Measurements from ENCODE around the gene POLR2L.

Gene POLR2L

DNA sequence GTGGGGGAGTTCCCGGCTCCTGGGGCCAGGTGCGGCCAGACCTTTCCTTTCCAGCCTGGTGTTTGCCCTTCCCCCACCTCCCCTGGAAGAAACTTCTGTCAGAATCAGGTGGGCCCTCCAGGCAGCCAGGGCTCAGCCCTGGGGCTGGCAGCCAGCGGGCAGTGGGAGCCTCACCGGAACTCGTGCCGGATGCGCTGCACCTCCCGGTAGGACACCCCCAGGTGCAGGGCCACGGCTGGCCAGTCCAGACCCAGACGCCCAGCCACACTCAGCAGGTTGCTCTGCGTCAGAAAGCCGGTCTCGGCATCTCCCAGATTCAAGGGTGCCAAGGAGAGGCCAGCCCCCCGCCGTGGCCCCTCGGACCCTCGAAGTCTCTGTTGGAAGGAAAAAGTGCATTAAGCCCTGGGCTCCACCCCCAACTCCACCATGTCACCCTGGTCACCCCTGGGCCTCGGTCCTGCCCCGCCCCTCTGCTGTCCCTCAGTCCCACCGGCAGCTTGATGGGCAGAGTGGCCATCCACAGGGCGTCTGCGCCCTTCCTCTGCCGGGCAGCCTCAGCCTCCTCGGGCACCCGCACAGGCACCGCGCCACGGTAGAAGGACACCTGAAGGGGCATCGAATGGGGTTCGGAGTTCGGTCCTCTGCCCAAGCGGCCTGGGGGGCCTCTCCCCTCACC, 42.5 kb downstream of the POLR2L start:
- H3K79me1 ChIP-seq (ENCODE audit: low read depth, low read length), result peaks cover 28% of the 10 kb centered on the region
- no peak overlapping the region for H3K4me3 ChIP-seq (ENCODE audit: low read length in 2 of 2)
- H3K18ac ChIP-seq (ENCODE audit: low read length), result no peak overlapping the region
- no CpG with 5 or more reads among the region's 32 CpGs for WGBS, 2 donors (ENCODE audit: extremely low coverage in 2 of 2, insufficient read length in 2 of 2, insufficient replicate concordance in 1 of 2)
- H3K4me1 ChIP-seq (ENCODE audit: control insufficient read depth in 2 of 2, insufficient read depth in 1 of 2, low read depth in 1 of 2, low read length in 2 of 2), result peaks cover 21 to 28% of the 10 kb centered on the region in 2 donors
- no peak for DNase-seq (ENCODE audit: low spot score)
- H3K23ac ChIP-seq (ENCODE audit: low read depth, low read length, poor library complexity), result no peak overlapping the region
- no peak overlapping the region for H2BK120ac ChIP-seq (ENCODE audit: low read depth, low read length)
- H3K36me3 ChIP-seq (replicated peaks in 1 of 2; ENCODE audit: control insufficient read depth in 2 of 2, insufficient read depth in 2 of 2, low read length in 2 of 2), result peaks cover 24 to 51% of the 10 kb centered on the region in 2 donors
- no peak overlapping the region for H2BK15ac ChIP-seq (ENCODE audit: low read length)
- no peaks in the 10 kb centered on the region for H3K27me3 ChIP-seq (ENCODE audit: control insufficient read depth in 3 of 3, insufficient read depth in 3 of 3, low read depth in 1 of 3, low read length in 3 of 3)
- no peak overlapping the region for H3K4me2 ChIP-seq (ENCODE audit: insufficient read depth, low read length, poor library complexity, severe bottlenecking)
- no peak overlapping the region for H2AFZ ChIP-seq (ENCODE audit: low read length)
- H3K27ac ChIP-seq (replicated peaks; ENCODE audit: low read length), result no peak overlapping the region
- no peak overlapping the region for H2AK5ac ChIP-seq (ENCODE audit: low read depth, low read length)
- no peaks in the 10 kb centered on the region for H3K9me3 ChIP-seq (replicated peaks in 1 of 2; ENCODE audit: control insufficient read depth in 2 of 2, insufficient read depth in 1 of 2, low read depth in 1 of 2, low read length in 2 of 2)
- H2BK12ac ChIP-seq (ENCODE audit: low read length), result no peak overlapping the region
- H4K91ac ChIP-seq (ENCODE audit: low read depth, low read length, poor library complexity), result no peak overlapping the region
- no peak overlapping the region for H3K14ac ChIP-seq (ENCODE audit: low read length)
- peak overlapping the region; percentile 65 for H4K8ac ChIP-seq (ENCODE audit: low read depth, low read length)
- no peak overlapping the region for H3K4ac ChIP-seq (ENCODE audit: low read length)
- H2BK5ac ChIP-seq (ENCODE audit: low read length), result peak overlapping the region; percentile 82
- H3K9ac ChIP-seq (ENCODE audit: low read depth, low read length, poor library complexity), result no peak overlapping the region

DNA sequence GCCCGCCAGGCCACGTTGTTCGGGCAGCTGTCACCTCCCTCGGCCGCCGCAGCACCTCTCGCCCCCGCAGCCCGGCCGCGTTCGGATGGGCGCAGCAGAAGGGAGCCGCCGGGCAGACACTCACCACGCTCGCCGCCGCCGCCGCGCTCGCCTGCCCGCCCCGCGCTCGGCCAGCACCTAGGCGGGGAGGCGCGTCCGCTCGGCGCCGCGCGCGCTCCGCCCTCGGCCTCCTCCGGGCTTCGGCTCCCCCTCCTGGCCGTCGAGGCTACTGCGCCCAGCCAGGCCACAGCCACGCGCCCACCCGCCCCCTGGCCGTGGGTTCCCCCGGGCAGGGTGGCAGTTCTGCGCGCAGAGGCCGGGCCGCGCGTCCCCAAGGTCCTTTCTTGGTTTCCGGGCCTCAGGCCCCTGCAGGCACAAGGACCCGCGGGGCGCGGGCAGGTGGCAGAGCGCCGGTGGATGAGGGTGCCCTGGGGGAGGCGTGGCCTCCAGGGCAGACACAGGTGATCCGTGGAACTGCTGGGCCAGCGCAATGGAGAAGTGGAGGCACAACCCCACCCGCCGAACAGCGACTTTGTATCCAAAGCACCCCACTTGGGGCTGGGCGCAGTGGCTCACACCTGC, 44.1 kb downstream of the POLR2L start, which contains the start of gene SLC25A22:
Gene SLC25A22 (minus strand): TSS at position 189 of the 621 bp plus-strand sequence. CDS start 3,275 bp downstream, outside the sequence.
- peak within 1 kb of the TSS; percentile 81 for H2BK120ac ChIP-seq (ENCODE audit: low read depth, low read length)
- peaks cover 28% of the 10 kb centered on the region for H3K79me1 ChIP-seq (ENCODE audit: low read depth, low read length)
- no peak within 1 kb of the TSS for H4K91ac ChIP-seq (ENCODE audit: low read depth, low read length, poor library complexity)
- peak within 1 kb of the TSS; percentile 100 for H3K18ac ChIP-seq (ENCODE audit: low read length)
- peaks cover 37 to 61% of the 10 kb centered on the region in 2 donors for H3K36me3 ChIP-seq (replicated peaks in 1 of 2; ENCODE audit: control insufficient read depth in 2 of 2, insufficient read depth in 2 of 2, low read length in 2 of 2)
- peak within 1 kb of the TSS; percentile 99 for H2BK5ac ChIP-seq (ENCODE audit: low read length)
- no peaks in the 10 kb centered on the region for H3K9me3 ChIP-seq (replicated peaks in 1 of 2; ENCODE audit: control insufficient read depth in 2 of 2, insufficient read depth in 1 of 2, low read depth in 1 of 2, low read length in 2 of 2)
- peak within 1 kb of the TSS; percentile 88 for H2AFZ ChIP-seq (ENCODE audit: low read length)
- WGBS, 2 donors (ENCODE audit: extremely low coverage in 2 of 2, insufficient read length in 2 of 2, insufficient replicate concordance in 1 of 2), result no CpG with 5 or more reads among the region's 69 CpGs
- no peaks in the 10 kb centered on the region for H3K27me3 ChIP-seq (ENCODE audit: control insufficient read depth in 3 of 3, insufficient read depth in 3 of 3, low read depth in 1 of 3, low read length in 3 of 3)
- H3K4me2 ChIP-seq (ENCODE audit: insufficient read depth, low read length, poor library complexity, severe bottlenecking), result peak within 1 kb of the TSS; percentile 92
- H3K9ac ChIP-seq (ENCODE audit: low read depth, low read length, poor library complexity), result peak within 1 kb of the TSS; percentile 97
- DNase-seq (ENCODE audit: low spot score), result peak; percentile 83
- H3K23ac ChIP-seq (ENCODE audit: low read depth, low read length, poor library complexity), result peak within 1 kb of the TSS; percentile 99
- peaks cover 10 to 15% of the 10 kb centered on the region in 2 donors for H3K4me1 ChIP-seq (ENCODE audit: control insufficient read depth in 2 of 2, insufficient read depth in 1 of 2, low read depth in 1 of 2, low read length in 2 of 2)
- H3K4ac ChIP-seq (ENCODE audit: low read length), result peak within 1 kb of the TSS; percentile 84
- H3K14ac ChIP-seq (ENCODE audit: low read length), result peak within 1 kb of the TSS; percentile 100
- H2BK12ac ChIP-seq (ENCODE audit: low read length), result no peak within 1 kb of the TSS
- H3K27ac ChIP-seq (replicated peaks; ENCODE audit: low read length), result peak within 1 kb of the TSS; percentile 86
- H4K8ac ChIP-seq (ENCODE audit: low read depth, low read length), result peak within 1 kb of the TSS; percentile 3
- H3K4me3 ChIP-seq (ENCODE audit: low read length in 2 of 2), result peak within 1 kb of the TSS; percentile 99 to 100
- peak within 1 kb of the TSS; percentile 89 for H2AK5ac ChIP-seq (ENCODE audit: low read depth, low read length)
- peak within 1 kb of the TSS; percentile 87 for H2BK15ac ChIP-seq (ENCODE audit: low read length)

DNA sequence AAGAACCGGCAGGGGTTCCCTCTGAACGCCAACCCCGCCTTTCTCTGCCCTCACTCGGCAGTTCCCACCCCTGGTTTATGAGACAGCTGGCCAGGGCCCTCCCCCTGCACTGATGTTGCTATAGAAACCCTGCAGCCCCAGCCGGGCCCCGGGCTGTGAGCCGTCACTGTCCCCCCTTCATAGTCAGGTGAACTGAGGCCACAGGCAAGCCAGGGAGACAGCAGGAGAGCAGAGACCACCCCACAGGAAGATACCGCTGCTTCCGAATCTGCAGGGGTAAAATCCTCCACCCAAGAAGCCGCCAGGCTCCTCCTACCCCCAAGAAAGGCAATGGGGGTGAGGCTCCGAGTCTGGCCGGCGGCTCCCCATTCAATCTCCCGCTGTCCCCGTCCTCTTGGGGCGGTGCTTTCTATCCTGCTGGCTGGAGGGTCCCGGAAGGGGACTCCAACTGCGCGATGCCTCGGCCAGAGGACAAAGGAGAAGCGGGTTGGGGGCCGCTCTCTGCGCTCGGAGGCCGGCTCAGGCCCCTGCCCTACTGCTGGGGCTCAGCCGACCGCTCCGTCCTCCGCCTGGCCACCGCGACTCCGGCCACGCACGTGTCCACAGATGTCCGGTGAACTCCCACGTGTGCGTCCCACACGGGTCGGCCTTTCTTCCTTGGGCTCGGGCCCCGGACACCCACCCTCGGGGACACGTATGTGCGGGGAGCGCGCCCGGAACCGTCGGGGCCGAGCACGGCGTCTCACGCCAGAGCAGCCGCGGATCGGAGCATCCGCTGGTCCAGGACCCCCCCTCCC, 44.8 kb downstream of the POLR2L start:
- Histone ChIP-seq H4K8ac (ENCODE audit: low read depth, low read length) (no peak overlapping the region), H2BK15ac (ENCODE audit: low read length) (peak overlapping the region; percentile 87), H3K9ac (ENCODE audit: low read depth, low read length, poor library complexity) (peak overlapping the region; percentile 97), H2AK5ac (ENCODE audit: low read depth, low read length) (peak overlapping the region; percentile 89), H2BK5ac (ENCODE audit: low read length) (peak overlapping the region; percentile 99), H3K4me1 (ENCODE audit: control insufficient read depth in 2 of 2, insufficient read depth in 1 of 2, low read depth in 1 of 2, low read length in 2 of 2) (peaks cover 10 to 15% of the 10 kb centered on the region in 2 donors), H3K18ac (ENCODE audit: low read length) (peak overlapping the region; percentile 100), H2BK12ac (ENCODE audit: low read length) (no peak overlapping the region), H3K4me3 (ENCODE audit: low read length in 2 of 2) (peak overlapping the region; percentile 99 to 100), H2AFZ (ENCODE audit: low read length) (peak overlapping the region; percentile 88), H3K9me3 (replicated peaks in 1 of 2; ENCODE audit: control insufficient read depth in 2 of 2, insufficient read depth in 1 of 2, low read depth in 1 of 2, low read length in 2 of 2) (no peaks in the 10 kb centered on the region), H3K4ac (ENCODE audit: low read length) (peak overlapping the region; percentile 84), H3K79me1 (ENCODE audit: low read depth, low read length) (peaks cover 24% of the 10 kb centered on the region), H3K23ac (ENCODE audit: low read depth, low read length, poor library complexity) (peak overlapping the region; percentile 99), H3K36me3 (replicated peaks in 1 of 2; ENCODE audit: control insufficient read depth in 2 of 2, insufficient read depth in 2 of 2, low read length in 2 of 2) (peaks cover 33 to 60% of the 10 kb centered on the region in 2 donors), H3K4me2 (ENCODE audit: insufficient read depth, low read length, poor library complexity, severe bottlenecking) (peak overlapping the region; percentile 92), H3K14ac (ENCODE audit: low read length) (peak overlapping the region; percentile 100), H3K27me3 (ENCODE audit: control insufficient read depth in 3 of 3, insufficient read depth in 3 of 3, low read depth in 1 of 3, low read length in 3 of 3) (no peaks in the 10 kb centered on the region), H2BK120ac (ENCODE audit: low read depth, low read length) (peak overlapping the region; percentile 81), H3K27ac (replicated peaks; ENCODE audit: low read length) (peak overlapping the region; percentile 86), H4K91ac (ENCODE audit: low read depth, low read length, poor library complexity) (no peak overlapping the region)
- peak; percentile 68 for DNase-seq (ENCODE audit: low spot score)
- no CpG with 5 or more reads among the region's 57 CpGs for WGBS, 2 donors (ENCODE audit: extremely low coverage in 2 of 2, insufficient read length in 2 of 2, insufficient replicate concordance in 1 of 2)
